ENCODE data around the gene ERAP2. TPM values are rescaled to one million over a fixed set of nuclear protein-coding genes. Genes with fewer than 3 reads are reported as not detected.

The ERAP2 gene
- polyA plus RNA-seq, 1 donor from 2014 or later, result not detected

DNA sequence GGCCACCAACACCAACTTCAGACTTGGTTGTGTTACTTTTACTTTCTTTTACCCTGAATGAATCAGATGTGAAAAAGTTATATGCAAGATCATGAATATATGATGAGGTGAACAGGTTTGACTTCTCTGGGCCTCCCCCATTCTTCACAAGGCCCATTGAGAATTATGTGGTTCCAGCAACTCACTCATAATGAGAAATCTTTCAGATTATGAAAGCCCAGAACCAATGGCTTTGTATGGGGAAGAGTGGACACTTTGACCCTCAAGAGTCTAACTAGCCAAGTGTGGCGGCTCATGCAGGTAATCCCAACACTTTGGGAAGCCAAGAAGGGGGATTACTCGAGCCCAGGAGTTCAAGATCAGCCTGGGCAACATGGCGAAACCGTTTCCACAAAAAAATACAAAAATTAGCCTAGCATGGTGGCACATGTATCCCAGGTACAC is 43.5 kb downstream of the ERAP2 start:
- no peak overlapping the region for H3K4me2 ChIP-seq (ENCODE audit: low read length)
- no peaks in the 10 kb centered on the region for H3K9me2 ChIP-seq (ENCODE audit: insufficient read depth, low read length)
- H3F3A ChIP-seq (ENCODE audit: insufficient read depth, low read length, poor library complexity, severe bottlenecking), result no peaks in the 10 kb centered on the region
- TF ChIP-seq TAF1 (IDR thresholded peaks at IDR 0.05; ENCODE audit: low read depth), result no peak
- TF ChIP-seq POLR2AphosphoS5 (IDR thresholded peaks at IDR 0.05), result no peak
- no peak for TF ChIP-seq MXI1 (conservative IDR thresholded peaks at IDR 0.05; ENCODE audit: poor library complexity, severe bottlenecking)
- TF ChIP-seq, protein P1, sequence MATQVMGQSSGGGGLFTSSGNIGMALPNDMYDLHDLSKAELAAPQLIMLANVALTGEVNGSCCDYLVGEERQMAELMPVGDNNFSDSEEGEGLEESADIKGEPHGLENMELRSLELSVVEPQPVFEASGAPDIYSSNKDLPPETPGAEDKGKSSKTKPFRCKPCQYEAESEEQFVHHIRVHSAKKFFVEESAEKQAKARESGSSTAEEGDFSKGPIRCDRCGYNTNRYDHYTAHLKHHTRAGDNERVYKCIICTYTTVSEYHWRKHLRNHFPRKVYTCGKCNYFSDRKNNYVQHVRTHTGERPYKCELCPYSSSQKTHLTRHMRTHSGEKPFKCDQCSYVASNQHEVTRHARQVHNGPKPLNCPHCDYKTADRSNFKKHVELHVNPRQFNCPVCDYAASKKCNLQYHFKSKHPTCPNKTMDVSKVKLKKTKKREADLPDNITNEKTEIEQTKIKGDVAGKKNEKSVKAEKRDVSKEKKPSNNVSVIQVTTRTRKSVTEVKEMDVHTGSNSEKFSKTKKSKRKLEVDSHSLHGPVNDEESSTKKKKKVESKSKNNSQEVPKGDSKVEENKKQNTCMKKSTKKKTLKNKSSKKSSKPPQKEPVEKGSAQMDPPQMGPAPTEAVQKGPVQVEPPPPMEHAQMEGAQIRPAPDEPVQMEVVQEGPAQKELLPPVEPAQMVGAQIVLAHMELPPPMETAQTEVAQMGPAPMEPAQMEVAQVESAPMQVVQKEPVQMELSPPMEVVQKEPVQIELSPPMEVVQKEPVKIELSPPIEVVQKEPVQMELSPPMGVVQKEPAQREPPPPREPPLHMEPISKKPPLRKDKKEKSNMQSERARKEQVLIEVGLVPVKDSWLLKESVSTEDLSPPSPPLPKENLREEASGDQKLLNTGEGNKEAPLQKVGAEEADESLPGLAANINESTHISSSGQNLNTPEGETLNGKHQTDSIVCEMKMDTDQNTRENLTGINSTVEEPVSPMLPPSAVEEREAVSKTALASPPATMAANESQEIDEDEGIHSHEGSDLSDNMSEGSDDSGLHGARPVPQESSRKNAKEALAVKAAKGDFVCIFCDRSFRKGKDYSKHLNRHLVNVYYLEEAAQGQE (IDR thresholded peaks at IDR 0.05; ENCODE audit: borderline replicate concordance), result no peak
- no peak for TF ChIP-seq SMC3 (conservative IDR thresholded peaks at IDR 0.05; ENCODE audit: poor library complexity)
- TF ChIP-seq CTCF (IDR thresholded peaks at IDR 0.05; ENCODE audit: poor library complexity, severe bottlenecking), result no peak
- TF ChIP-seq RAD21 (conservative IDR thresholded peaks at IDR 0.05), result no peak
- no peak for TF ChIP-seq EP300 (conservative IDR thresholded peaks at IDR 0.05; ENCODE audit: poor library complexity, severe bottlenecking)
- no peak for TF ChIP-seq EZH2 (IDR thresholded peaks at IDR 0.05; ENCODE audit: borderline replicate concordance, insufficient read depth, low read length, poor library complexity, severe bottlenecking)
- H3K27ac ChIP-seq (ENCODE audit: low read length), result no peak overlapping the region
- no peak overlapping the region for H3K9ac ChIP-seq (ENCODE audit: low read length)
- no peaks in the 10 kb centered on the region for H4K20me1 ChIP-seq (ENCODE audit: insufficient read depth)
- H3K4me3 ChIP-seq (ENCODE audit: low read length), result no peak overlapping the region
- H3K36me3 ChIP-seq (ENCODE audit: insufficient read depth, low read length), result no peaks in the 10 kb centered on the region
- no peaks in the 10 kb centered on the region for H3K9me3 ChIP-seq (ENCODE audit: low read length)
- no peaks in the 10 kb centered on the region for H3K27me3 ChIP-seq (ENCODE audit: insufficient read depth, low read depth, low read length)
- H2AFZ ChIP-seq (ENCODE audit: low read depth, low read length), result no peak overlapping the region
- H3K79me2 ChIP-seq (replicated peaks; ENCODE audit: insufficient read depth, low read length), result no peaks in the 10 kb centered on the region

GRCh38 chr5:96920744-96921355 is 44.5 kb downstream of the ERAP2 start:
- Histone ChIP-seq H3K4me2 (ENCODE audit: low read length) (no peak overlapping the region), H3K9ac (ENCODE audit: low read length) (no peak overlapping the region), H3K9me3 (ENCODE audit: low read length) (no peaks in the 10 kb centered on the region), H3K9me2 (ENCODE audit: insufficient read depth, low read length) (no peaks in the 10 kb centered on the region), H3K27ac (ENCODE audit: low read length) (no peak overlapping the region), H3F3A (ENCODE audit: insufficient read depth, low read length, poor library complexity, severe bottlenecking) (no peaks in the 10 kb centered on the region), H4K20me1 (ENCODE audit: insufficient read depth) (no peaks in the 10 kb centered on the region), H3K4me3 (ENCODE audit: low read length) (no peak overlapping the region), H3K36me3 (ENCODE audit: insufficient read depth, low read length) (no peaks in the 10 kb centered on the region), H2AFZ (ENCODE audit: low read depth, low read length) (no peak overlapping the region), H3K27me3 (ENCODE audit: insufficient read depth, low read depth, low read length) (no peaks in the 10 kb centered on the region), H3K79me2 (replicated peaks; ENCODE audit: insufficient read depth, low read length) (no peaks in the 10 kb centered on the region)
- TF ChIP-seq TAF1 (IDR thresholded peaks at IDR 0.05; ENCODE audit: low read depth) (no peak), CTCF (IDR thresholded peaks at IDR 0.05; ENCODE audit: poor library complexity, severe bottlenecking) (no peak), RAD21 (conservative IDR thresholded peaks at IDR 0.05) (no peak), POLR2AphosphoS5 (IDR thresholded peaks at IDR 0.05) (no peak), SMC3 (conservative IDR thresholded peaks at IDR 0.05; ENCODE audit: poor library complexity) (no peak), EZH2 (IDR thresholded peaks at IDR 0.05; ENCODE audit: borderline replicate concordance, insufficient read depth, low read length, poor library complexity, severe bottlenecking) (no peak)
